Activated B cell treated with CpG ODN at 0.5 μM for 24 hours (primary cell): ENCODE measurements around the gene SLC24A1. TPM values are rescaled to one million over a fixed set of nuclear protein-coding genes. Genes with fewer than 3 reads are reported as not detected.
A peak's percentile ranks its signal among the peaks of the same experiment; 100 is the strongest.

ENCODE experiments used
- ATAC-seq: fragments of 200-7000 bp; cut with Tn5 transposase; one replicate; pipeline ENCODE4 v1.10.0; 2021; ENCODE audit warnings: low read depth, mild to moderate bottlenecking, moderate library complexity
- CTCF ChIA-PET: fragments of 350-600 bp; sonication (Branson Sonifier 250); formaldehyde crosslinking; loops from one replicate; lab custom pipeline; 2021; ENCODE audit warnings: antibody characterized with exemption; lab: Charles Lee
- POLR2A ChIA-PET: fragments of 350-600 bp; sonication (Branson Sonifier 250); formaldehyde crosslinking; loops from one replicate; lab custom pipeline; 2021; ENCODE audit warnings: antibody characterized with exemption; lab: Charles Lee
- DNase-seq: peaks from one replicate; pipeline ENCODE4 v3.0.0; 2022
- H3K27ac Mint-ChIP-seq: one replicate; pipeline ENCODE4 v1.8.0; 2020; ENCODE audit warnings: mixed read lengths
- H3K27me3 Mint-ChIP-seq: one replicate; pipeline ENCODE4 v1.8.0; 2021; ENCODE audit warnings: mixed read lengths
- H3K36me3 Mint-ChIP-seq: one replicate; pipeline ENCODE4 v1.8.0; 2021; ENCODE audit warnings: low read depth, mixed read lengths
- H3K4me1 Mint-ChIP-seq: one replicate; pipeline ENCODE4 v1.8.0; 2021; ENCODE audit warnings: mixed read lengths
- H3K4me3 Mint-ChIP-seq: one replicate; pipeline ENCODE4 v1.8.0; 2020; ENCODE audit warnings: mild to moderate bottlenecking, mixed read lengths
- H3K9me3 Mint-ChIP-seq: one replicate; pipeline ENCODE4 v1.8.0; 2020; ENCODE audit warnings: mixed read lengths
- CTCF ChIP-seq: fragments of 200-600 bp; IDR thresholded peaks from one replicate; pipeline ENCODE4 v1.8.0; 2022; ENCODE audit warnings: antibody characterized with exemption, mild to moderate bottlenecking
- intact Hi-C: fragments of 100-400 bp; cut with micrococcal nuclease; formaldehyde crosslinking; loops from one replicate; pipeline ENCODE4 v1.15.1; 2024
- total RNA-seq: library from RNA; stranded (reverse); gene quantifications from 2 replicates; pipeline ENCODE4 v1.2.3, GENCODE V29; 2022

The SLC24A1 gene
- total RNA-seq, 1 donor from 2014 or later: 4.6 TPM

- peak overlapping the region; percentile 0 for H3K27ac Mint-ChIP-seq
- intact Hi-C loops: no loop called here
- H3K4me3 Mint-ChIP-seq: no peak overlapping the region
- TF ChIP-seq CTCF: no peak
- CTCF ChIA-PET: no interaction called here
- peaks cover 74% of the 10 kb centered on the region for H3K36me3 Mint-ChIP-seq
- peaks cover 10% of the 10 kb centered on the region for H3K4me1 Mint-ChIP-seq
- DNase-seq (no peak), ATAC-seq (no peak)
- H3K27me3 Mint-ChIP-seq: no peaks in the 10 kb centered on the region
- H3K9me3 Mint-ChIP-seq: no peaks in the 10 kb centered on the region
- POLR2A ChIA-PET: interaction anchor here (0.6 kb wide), 1 partner anchor 184 kb away, joined by 4 read pairs; no protein-coding TSS in a partner anchor
These were observed 32.2 kb downstream of the SLC24A1 start for GRCh38 chr15:65653801-65654521.

GRCh38 chr15:65655026-65655425, 33.3 kb downstream of the SLC24A1 start:
- intact Hi-C loops: no loop called here
- Mint-ChIP-seq H3K36me3 (peaks cover 83% of the 10 kb centered on the region), H3K4me3 (no peak overlapping the region), H3K4me1 (peaks cover 15% of the 10 kb centered on the region), H3K27ac (no peak overlapping the region), H3K27me3 (no peaks in the 10 kb centered on the region), H3K9me3 (no peaks in the 10 kb centered on the region)
- DNase-seq (no peak), ATAC-seq (no peak)
- no peak for TF ChIP-seq CTCF
- CTCF ChIA-PET: no interaction called here
- POLR2A ChIA-PET: no interaction called here

- intact Hi-C loops: no loop called here
- no peak overlapping the region for H3K27ac Mint-ChIP-seq
- CTCF ChIA-PET: no interaction called here
- no peak overlapping the region for H3K4me3 Mint-ChIP-seq
- DNase-seq (no peak), ATAC-seq (no peak)
- no peak for TF ChIP-seq CTCF
- no peaks in the 10 kb centered on the region for H3K27me3 Mint-ChIP-seq
- no peaks in the 10 kb centered on the region for H3K9me3 Mint-ChIP-seq
- peaks cover 14% of the 10 kb centered on the region for H3K4me1 Mint-ChIP-seq
- POLR2A ChIA-PET: no interaction called here
- peaks cover 83% of the 10 kb centered on the region for H3K36me3 Mint-ChIP-seq
These were observed 33.7 kb downstream of the SLC24A1 start for GRCh38 chr15:65655457-65655856.

- Mint-ChIP-seq H3K27me3 (no peaks in the 10 kb centered on the region), H3K4me1 (peaks cover 35% of the 10 kb centered on the region), H3K9me3 (no peaks in the 10 kb centered on the region), H3K27ac (peak overlapping the region; percentile 65), H3K4me3 (no peak overlapping the region), H3K36me3 (peaks cover 76% of the 10 kb centered on the region)
- intact Hi-C loops: loop anchor here (5.0 kb wide), 1 partner anchor 48 kb away; no protein-coding TSS in a partner anchor
- ATAC-seq (no peak), DNase-seq (no peak)
- TF ChIP-seq CTCF: no peak
- ChIA-PET POLR2A (interaction anchor here (0.6 kb wide), 1 partner anchor 184 kb away, joined by 4 read pairs; no protein-coding TSS in a partner anchor), CTCF (interaction anchor here (0.9 kb wide), 1 partner anchor 13 kb away, joined by 3 read pairs; no protein-coding TSS in a partner anchor)
These were observed 37.8 kb downstream of the SLC24A1 start for GRCh38 chr15:65659502-65660052.

- no peak for ATAC-seq
- ChIA-PET POLR2A (no interaction called here), CTCF (interaction anchor here (1.1 kb wide), 1 partner anchor 22 kb away, joined by 3 read pairs; no protein-coding TSS in a partner anchor)
- no peak for DNase-seq
- H3K4me1 Mint-ChIP-seq: peaks cover 36% of the 10 kb centered on the region
- H3K4me3 Mint-ChIP-seq: no peak overlapping the region
- peaks cover 75% of the 10 kb centered on the region for H3K36me3 Mint-ChIP-seq
- H3K9me3 Mint-ChIP-seq: no peaks in the 10 kb centered on the region
- intact Hi-C loops: loop anchor here (5.0 kb wide), 1 partner anchor 46 kb away; no protein-coding TSS in a partner anchor
- no peak overlapping the region for H3K27ac Mint-ChIP-seq
- TF ChIP-seq CTCF: no peak
- H3K27me3 Mint-ChIP-seq: no peaks in the 10 kb centered on the region
These were observed 39.2 kb downstream of the SLC24A1 start for GRCh38 chr15:65660927-65661326.
